ENCODE measurements around the gene TFAP2D. TPM values are rescaled to one million over a fixed set of nuclear protein-coding genes. Genes with fewer than 3 reads are reported as not detected.

The TFAP2D gene
- total and polyA plus RNA-seq, 10 of the 15 experiments (the other 5 are each of a cell fraction or from before 2014, with no cell fraction given), result not detected

DNA sequence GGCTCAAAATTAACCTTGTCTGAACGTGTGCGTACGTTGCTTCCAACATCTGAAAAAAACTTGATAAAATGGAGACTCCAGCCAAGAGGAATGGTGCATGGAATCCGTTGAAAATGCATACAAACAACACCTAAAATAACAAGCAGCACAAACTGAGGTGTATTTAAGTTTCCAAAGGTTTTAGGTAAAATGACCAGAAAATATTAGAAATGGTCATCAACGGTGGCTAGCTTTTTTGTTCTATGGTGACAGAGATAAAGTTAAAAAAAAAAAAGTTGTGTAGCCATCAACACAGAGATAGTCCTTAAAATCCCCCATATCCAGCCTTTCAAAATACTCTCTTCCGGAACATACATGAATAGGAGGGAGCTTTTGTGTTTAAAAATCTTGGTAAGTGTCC, 104.7 kb downstream of the TFAP2D start:
- SMC1A ChIA-PET (ENCODE audit: uncharacterized antibody, unreplicated experiment), result interaction anchor here (1.1 to 1.7 kb wide), 2 partner anchors 532 to 696 kb away, joined by 3 read pairs; no protein-coding TSS in a partner anchor
- POLR2A ChIA-PET, result no interaction called here

GRCh38 chr6:50818673-50819072, 105.3 kb downstream of the TFAP2D start, which contains the start of gene TFAP2B:
TFAP2B (plus strand) TSS chr6:50818871; CDS start chr6:50818892, 21 bp downstream.
- peaks cover 5 to 28% of the 10 kb centered on the region in 2 experiments for H3K27me3 ChIP-seq (replicated peaks in 1 of 2; ENCODE audit: control insufficient read depth in 2 of 2, insufficient read depth in 2 of 2, low read length in 1 of 2)
- 17% methylated on average over 7 of the region's 7 CpGs for WGBS (ENCODE audit: insufficient coverage, insufficient replicate concordance, low lambda C conversion rate, missing lambda C conversion rate)
- H3K9ac ChIP-seq (ENCODE audit: control insufficient read depth, insufficient read depth, low read length), result no peak within 1 kb of the TSS
- FAIRE-seq, result no peak
- H3K4me1 ChIP-seq (ENCODE audit: control insufficient read depth, insufficient read depth, low read length), result no peaks in the 10 kb centered on the region
- no peaks in the 10 kb centered on the region for H3K36me3 ChIP-seq (ENCODE audit: control insufficient read depth in 2 of 2, insufficient read depth in 2 of 2, low read length in 1 of 2)
- H3K4me2 ChIP-seq (ENCODE audit: control insufficient read depth, insufficient read depth), result peak within 1 kb of the TSS; percentile 38; the same call in 1 of the 2 replicates
- ChIA-PET RAD21 (ENCODE audit: unreplicated experiment) (interaction anchor here (1.5 kb wide), 1 partner anchor 724 kb away, joined by 4 read pairs; no protein-coding TSS in a partner anchor), SMC1A (ENCODE audit: uncharacterized antibody, unreplicated experiment) (no interaction called here), CTCF (interaction anchor here (0.6 to 1.2 kb wide), 3 partner anchors 697 to 1332 kb away, joined by 3 read pairs; no protein-coding TSS in a partner anchor), POLR2A (no interaction called here)
- in situ Hi-C loops (cut with MboI) (loop anchor here (10.0 kb wide), 3 partner anchors 536 to 1206 kb away; no protein-coding TSS in a partner anchor), intact Hi-C loops (cut with micrococcal nuclease; ENCODE audit: unreplicated experiment) (loop anchor here (5.0 kb wide), 3 partner anchors 639 to 1024 kb away; no protein-coding TSS in a partner anchor)
- BruUV-seq (replicated peaks), result no TSS peak
- no peaks in the 10 kb centered on the region for H3K79me2 ChIP-seq (ENCODE audit: control insufficient read depth, insufficient read depth, low read length)
- H3K4me3 ChIP-seq, result peak within 1 kb of the TSS; percentile 16; the same call in 1 of the 2 replicates
- H4K20me1 ChIP-seq (ENCODE audit: control insufficient read depth, insufficient read depth), result no peaks in the 10 kb centered on the region
- no peak within 1 kb of the TSS for H2AFZ ChIP-seq (ENCODE audit: control insufficient read depth, low read depth, low read length)
- no peak within 1 kb of the TSS for H3K27ac ChIP-seq (ENCODE audit: control insufficient read depth, insufficient read depth)
- H3K9me3 ChIP-seq (replicated peaks; ENCODE audit: control insufficient read depth, insufficient read depth, low read length), result no peaks in the 10 kb centered on the region
- no peak for ATAC-seq
- DNase-seq (ENCODE audit: low read depth, low spot score), result no peak
- TF ChIP-seq CUX1 (IDR thresholded peaks at IDR 0.05; ENCODE audit: insufficient replicate concordance, low read depth, low read length), result no peak
- no peak for TF ChIP-seq EGR1 (IDR thresholded peaks at IDR 0.05; ENCODE audit: borderline replicate concordance in 1 of 2, low read depth in 2 of 2, low read length in 2 of 2)
- TF ChIP-seq CHD4 (IDR thresholded peaks at IDR 0.05), result no peak
- TF ChIP-seq E2F4 (IDR thresholded peaks at IDR 0.05; ENCODE audit: low read depth, low read length), result no peak
- no peak for TF ChIP-seq NFYA (IDR thresholded peaks at IDR 0.05; ENCODE audit: borderline replicate concordance, low read depth, low read length)
- no peak for TF ChIP-seq RAD51 (IDR thresholded peaks at IDR 0.05)

More for the DNA sequence above, 104.7 kb downstream of the TFAP2D start:
- Histone ChIP-seq H3K4me2 (ENCODE audit: control insufficient read depth, insufficient read depth) (no peak overlapping the region), H3K27me3 (replicated peaks in 1 of 2; ENCODE audit: control insufficient read depth in 2 of 2, insufficient read depth in 2 of 2, low read length in 1 of 2) (peaks cover 5 to 28% of the 10 kb centered on the region in 2 experiments), H3K79me2 (ENCODE audit: control insufficient read depth, insufficient read depth, low read length) (no peaks in the 10 kb centered on the region), H2AFZ (ENCODE audit: control insufficient read depth, low read depth, low read length) (no peak overlapping the region), H3K36me3 (ENCODE audit: control insufficient read depth in 2 of 2, insufficient read depth in 2 of 2, low read length in 1 of 2) (no peaks in the 10 kb centered on the region), H4K20me1 (ENCODE audit: control insufficient read depth, insufficient read depth) (no peaks in the 10 kb centered on the region), H3K9ac (ENCODE audit: control insufficient read depth, insufficient read depth, low read length) (no peak overlapping the region), H3K27ac (ENCODE audit: control insufficient read depth, insufficient read depth) (no peak overlapping the region), H3K9me3 (replicated peaks; ENCODE audit: control insufficient read depth, insufficient read depth, low read length) (no peaks in the 10 kb centered on the region), H3K4me3 (no peak overlapping the region), H3K4me1 (ENCODE audit: control insufficient read depth, insufficient read depth, low read length) (no peaks in the 10 kb centered on the region)
- 3% methylated on average over 6 of the region's 6 CpGs for WGBS (ENCODE audit: insufficient coverage, insufficient replicate concordance, low lambda C conversion rate, missing lambda C conversion rate)
- FAIRE-seq, result no peak
- no TSS peak for BruUV-seq (replicated peaks)
- intact Hi-C loops (cut with micrococcal nuclease; ENCODE audit: unreplicated experiment), result loop anchor here (5.0 kb wide), 3 partner anchors 639 to 1024 kb away; no protein-coding TSS in a partner anchor
- in situ Hi-C loops (cut with MboI), result loop anchor here (10.0 kb wide), 3 partner anchors 537 to 1207 kb away; no protein-coding TSS in a partner anchor
- ChIA-PET RAD21 (ENCODE audit: unreplicated experiment) (interaction anchor here (1.5 kb wide), 1 partner anchor 724 kb away, joined by 4 read pairs; no protein-coding TSS in a partner anchor), CTCF (interaction anchor here (1.2 kb wide), 1 partner anchor 532 kb away, joined by 6 read pairs; no protein-coding TSS in a partner anchor)
- no peak for TF ChIP-seq ZNF274 (IDR thresholded peaks at IDR 0.05; ENCODE audit: insufficient read depth, insufficient read length)
- TF ChIP-seq MTA2 (IDR thresholded peaks at IDR 0.05; ENCODE audit: low read depth), result no peak
- TF ChIP-seq TCF3 (IDR thresholded peaks at IDR 0.05; ENCODE audit: borderline replicate concordance, insufficient read depth, low read depth, low read length), result no peak
- TF ChIP-seq NR2C1 (IDR thresholded peaks at IDR 0.05), result no peak
- TF ChIP-seq TAF1 (IDR thresholded peaks at IDR 0.05; ENCODE audit: borderline replicate concordance, low read depth, low read length), result no peak
- TF ChIP-seq CBX3 (IDR thresholded peaks at IDR 0.05; ENCODE audit: borderline replicate concordance, low read depth), result no peak
- TF ChIP-seq SREBF1 (IDR thresholded peaks at IDR 0.05; ENCODE audit: low read length), result no peak
- no peak for TF ChIP-seq FOS (IDR thresholded peaks at IDR 0.05; ENCODE audit: borderline replicate concordance, extremely low read depth, insufficient read length)
- no peak for TF ChIP-seq IKZF2 (IDR thresholded peaks at IDR 0.05)
- no peak for TF ChIP-seq NRF1 (conservative IDR thresholded peaks at IDR 0.05; ENCODE audit: low read depth, low read length)
- TF ChIP-seq HDAC2 (IDR thresholded peaks at IDR 0.05), result no peak
- no peak for DNase-seq (ENCODE audit: low read depth, low spot score)
- no peak for ATAC-seq

Measured in GM12878 (cell line).